ENCODE measurements around the gene PIK3R5. TPM values are rescaled to one million over a fixed set of nuclear protein-coding genes. Genes with fewer than 3 reads are reported as not detected.

Gene PIK3R5
- total RNA-seq, 2 experiments from 2014 or later = 50.3 to 52.7 TPM

- Mint-ChIP-seq H3K4me1 (peaks cover 3% of the 10 kb centered on the region), H3K27ac (no peak overlapping the region), H3K27me3 (peaks cover 3% of the 10 kb centered on the region), H3K36me3 (ENCODE audit: low read depth) (peaks cover 13% of the 10 kb centered on the region), H3K9me3 (no peaks in the 10 kb centered on the region), H3K4me3 (no peak overlapping the region)
- no peak for DNase-seq
- ChIA-PET POLR2A (no interaction called here), CTCF (no interaction called here)
Observed at GRCh38 chr17:8873801-8874715, 91.4 kb downstream of the PIK3R5 start.

- H3K9me3 Mint-ChIP-seq = no peaks in the 10 kb centered on the region
- no peak overlapping the region for H3K4me3 Mint-ChIP-seq
- CTCF ChIA-PET = interaction anchor here (0.5 kb wide), 1 partner anchor 578 kb away, joined by 3 read pairs; the partner anchor contains the start of gene SLC25A35
- H3K36me3 Mint-ChIP-seq (ENCODE audit: low read depth) = peaks cover 6% of the 10 kb centered on the region
- H3K27me3 Mint-ChIP-seq = peaks cover 3% of the 10 kb centered on the region
- DNase-seq = no peak
- no peak overlapping the region for H3K27ac Mint-ChIP-seq
- H3K4me1 Mint-ChIP-seq = peaks cover 14% of the 10 kb centered on the region
- POLR2A ChIA-PET = interaction anchor here (0.9 kb wide), 1 partner anchor 11 kb away, joined by 3 read pairs; no protein-coding TSS in a partner anchor
Observed at GRCh38 chr17:8872705-8873435, 92.6 kb downstream of the PIK3R5 start.

GRCh38 chr17:8872036-8872704, 93.3 kb downstream of the PIK3R5 start:
- POLR2A ChIA-PET = interaction anchor here (0.9 kb wide), 1 partner anchor 10 kb away, joined by 3 read pairs; no protein-coding TSS in a partner anchor
- no peak overlapping the region for H3K27ac Mint-ChIP-seq
- peaks cover 3% of the 10 kb centered on the region for H3K27me3 Mint-ChIP-seq
- no peaks in the 10 kb centered on the region for H3K9me3 Mint-ChIP-seq
- no peak for DNase-seq
- H3K36me3 Mint-ChIP-seq (ENCODE audit: low read depth) = no peaks in the 10 kb centered on the region
- H3K4me3 Mint-ChIP-seq = no peak overlapping the region
- H3K4me1 Mint-ChIP-seq = peaks cover 21% of the 10 kb centered on the region
- CTCF ChIA-PET = no interaction called here

GRCh38 chr17:8871081-8871581, 94.4 kb downstream of the PIK3R5 start:
- Mint-ChIP-seq H3K4me1 (peaks cover 27% of the 10 kb centered on the region), H3K36me3 (ENCODE audit: low read depth) (no peaks in the 10 kb centered on the region), H3K27me3 (peaks cover 3% of the 10 kb centered on the region), H3K4me3 (no peak overlapping the region), H3K9me3 (no peaks in the 10 kb centered on the region), H3K27ac (no peak overlapping the region)
- POLR2A ChIA-PET = no interaction called here
- CTCF ChIA-PET = no interaction called here
- no peak for DNase-seq

- no peaks in the 10 kb centered on the region for H3K36me3 Mint-ChIP-seq (ENCODE audit: low read depth)
- no peak overlapping the region for H3K27ac Mint-ChIP-seq
- peaks cover 27% of the 10 kb centered on the region for H3K4me1 Mint-ChIP-seq
- ChIA-PET CTCF (no interaction called here), POLR2A (no interaction called here)
- H3K9me3 Mint-ChIP-seq = no peaks in the 10 kb centered on the region
- DNase-seq = no peak
- peaks cover 3% of the 10 kb centered on the region for H3K27me3 Mint-ChIP-seq
- H3K4me3 Mint-ChIP-seq = no peak overlapping the region
Observed at GRCh38 chr17:8870406-8871040, 95.0 kb downstream of the PIK3R5 start.

- no peaks in the 10 kb centered on the region for H3K36me3 Mint-ChIP-seq (ENCODE audit: low read depth)
- no peak overlapping the region for H3K4me3 Mint-ChIP-seq
- H3K27ac Mint-ChIP-seq = no peak overlapping the region
- no peaks in the 10 kb centered on the region for H3K9me3 Mint-ChIP-seq
- H3K4me1 Mint-ChIP-seq = peaks cover 27% of the 10 kb centered on the region
- POLR2A ChIA-PET = interaction anchor here (1.0 kb wide), 1 partner anchor 26 kb away, joined by 3 read pairs; no protein-coding TSS in a partner anchor
- CTCF ChIA-PET = interaction anchor here (1.1 kb wide), 1 partner anchor 37 kb away, joined by 3 read pairs; no protein-coding TSS in a partner anchor
- peaks cover 3% of the 10 kb centered on the region for H3K27me3 Mint-ChIP-seq
- no peak for DNase-seq
Observed at GRCh38 chr17:8869114-8869815, 96.2 kb downstream of the PIK3R5 start.

GRCh38 chr17:8868529-8868951, 97.0 kb downstream of the PIK3R5 start:
- Mint-ChIP-seq H3K27ac (no peak overlapping the region), H3K4me3 (no peak overlapping the region)

GRCh38 chr17:8868092-8868491, 97.4 kb downstream of the PIK3R5 start:
- DNase-seq = no peak
- CTCF ChIA-PET = no interaction called here
- H3K4me3 Mint-ChIP-seq = peak overlapping the region; percentile 4

More at GRCh38 chr17:8868529-8868951, 97.0 kb downstream of the PIK3R5 start:
- ChIA-PET POLR2A (interaction anchor here (1.0 kb wide), 1 partner anchor 27 kb away, joined by 3 read pairs; no protein-coding TSS in a partner anchor), CTCF (interaction anchor here (1.1 kb wide), 1 partner anchor 36 kb away, joined by 3 read pairs; no protein-coding TSS in a partner anchor)
- Mint-ChIP-seq H3K27me3 (peaks cover 3% of the 10 kb centered on the region), H3K4me1 (peaks cover 27% of the 10 kb centered on the region), H3K9me3 (no peaks in the 10 kb centered on the region), H3K36me3 (ENCODE audit: low read depth) (no peaks in the 10 kb centered on the region)
- peak; percentile 17 for DNase-seq

GRCh38 chr17:8867361-8867981, 98.0 kb downstream of the PIK3R5 start, which contains the start of gene PIK3R6:
Gene PIK3R6 (minus strand): TSS chr17:8867674. CDS start chr17:8849794, 17,880 bp downstream.
- peak within 1 kb of the TSS; percentile 69 for H3K4me3 Mint-ChIP-seq
- no peaks in the 10 kb centered on the region for H3K36me3 Mint-ChIP-seq (ENCODE audit: low read depth)
- POLR2A ChIA-PET = interaction anchor here (0.6 to 1.0 kb wide), 3 partner anchors 10 to 1833 kb away, joined by 4 to 5 read pairs (median 4); no protein-coding TSS in a partner anchor
- CTCF ChIA-PET = interaction anchor here (0.6 kb wide), 1 partner anchor 11 kb away, joined by 3 read pairs; no protein-coding TSS in a partner anchor
- peak; percentile 18 for DNase-seq
- H3K4me1 Mint-ChIP-seq = peaks cover 27% of the 10 kb centered on the region
- peak within 1 kb of the TSS; percentile 42 for H3K27ac Mint-ChIP-seq
- H3K9me3 Mint-ChIP-seq = no peaks in the 10 kb centered on the region
- H3K27me3 Mint-ChIP-seq = peaks cover 3% of the 10 kb centered on the region

More at GRCh38 chr17:8868092-8868491, 97.4 kb downstream of the PIK3R5 start:
- Mint-ChIP-seq H3K36me3 (ENCODE audit: low read depth) (no peaks in the 10 kb centered on the region), H3K27me3 (peaks cover 3% of the 10 kb centered on the region), H3K9me3 (no peaks in the 10 kb centered on the region), H3K4me1 (peaks cover 27% of the 10 kb centered on the region), H3K27ac (peak overlapping the region; percentile 37)
- POLR2A ChIA-PET = interaction anchor here (1.0 kb wide), 2 partner anchors 11 to 27 kb away, joined by 3 to 5 read pairs; no protein-coding TSS in a partner anchor

- Mint-ChIP-seq H3K36me3 (ENCODE audit: low read depth) (no peaks in the 10 kb centered on the region), H3K4me3 (no peak overlapping the region), H3K27ac (no peak overlapping the region), H3K27me3 (peaks cover 2% of the 10 kb centered on the region), H3K4me1 (peaks cover 37% of the 10 kb centered on the region), H3K9me3 (no peaks in the 10 kb centered on the region)
- ChIA-PET CTCF (interaction anchor here (0.7 kb wide), 1 partner anchor 10 kb away, joined by 3 read pairs; no protein-coding TSS in a partner anchor), POLR2A (interaction anchor here (0.8 kb wide), 1 partner anchor 11 kb away, joined by 3 read pairs; no protein-coding TSS in a partner anchor)
- DNase-seq = no peak
Observed at GRCh38 chr17:8865811-8866210, 99.7 kb downstream of the PIK3R5 start.

- H3K4me1 Mint-ChIP-seq = peaks cover 37% of the 10 kb centered on the region
- H3K4me3 Mint-ChIP-seq = no peak overlapping the region
Observed at GRCh38 chr17:8865385-8865784, 100.1 kb downstream of the PIK3R5 start.

More at GRCh38 chr17:8865385-8865784, 100.1 kb downstream of the PIK3R5 start:
- Mint-ChIP-seq H3K27ac (no peak overlapping the region), H3K9me3 (no peaks in the 10 kb centered on the region), H3K36me3 (ENCODE audit: low read depth) (no peaks in the 10 kb centered on the region), H3K27me3 (no peaks in the 10 kb centered on the region)
- POLR2A ChIA-PET = interaction anchor here (0.8 kb wide), 1 partner anchor 11 kb away, joined by 3 read pairs; no protein-coding TSS in a partner anchor
- CTCF ChIA-PET = interaction anchor here (0.7 kb wide), 1 partner anchor 10 kb away, joined by 3 read pairs; no protein-coding TSS in a partner anchor
- no peak for DNase-seq
